ENCODE measurements around the gene HRAS.

Gene HRAS

DNA sequence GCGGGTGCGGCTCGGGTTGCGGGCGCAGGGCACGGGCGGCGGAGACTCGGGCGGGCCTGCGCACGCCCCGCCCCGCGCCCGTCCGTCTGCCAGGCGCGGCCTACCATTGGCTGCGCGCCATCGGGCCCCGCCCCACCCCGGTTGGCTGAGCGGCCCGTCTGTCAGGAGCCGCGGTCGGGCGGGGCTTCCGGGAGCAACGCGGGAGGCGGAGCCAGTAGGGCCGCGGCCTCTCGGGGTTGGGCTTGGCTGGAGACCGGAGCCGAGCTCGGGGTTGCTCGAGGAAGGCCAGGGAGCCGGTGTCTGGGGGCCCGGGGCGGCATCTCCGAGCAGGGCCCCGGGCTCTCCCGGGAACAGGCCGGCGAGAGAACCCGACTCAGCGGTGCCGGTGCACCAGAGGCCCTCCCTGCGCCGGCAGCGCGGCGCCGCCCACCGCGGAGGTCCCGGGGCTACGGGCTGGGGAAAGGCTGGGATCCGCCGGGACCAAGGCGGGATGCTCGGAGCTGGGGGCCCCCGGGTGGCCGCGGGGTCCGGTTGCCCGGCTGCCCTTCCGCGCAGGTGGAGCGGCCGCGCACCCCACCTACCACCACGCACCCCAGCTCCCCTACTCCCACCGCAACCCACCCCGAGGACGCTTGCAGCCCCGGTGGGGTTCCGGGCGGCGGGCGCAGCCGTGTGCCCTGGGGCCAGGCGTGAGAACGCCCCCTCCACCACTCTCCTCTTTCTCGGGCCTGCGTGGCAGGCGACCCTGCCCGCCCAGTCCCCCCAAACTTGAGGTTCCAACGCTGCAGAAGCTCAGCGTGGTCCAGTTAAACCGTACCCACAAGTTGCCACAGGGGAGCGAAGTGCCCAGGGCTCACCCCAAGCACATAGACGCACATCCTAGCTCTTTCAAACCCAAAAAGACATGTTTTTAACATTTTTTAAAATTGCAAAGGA, at the start of gene HRAS:
Gene HRAS, minus strand, starts transcription at position 58 of the 936 bp plus-strand sequence.
- FAIRE-seq = no peak

DNA sequence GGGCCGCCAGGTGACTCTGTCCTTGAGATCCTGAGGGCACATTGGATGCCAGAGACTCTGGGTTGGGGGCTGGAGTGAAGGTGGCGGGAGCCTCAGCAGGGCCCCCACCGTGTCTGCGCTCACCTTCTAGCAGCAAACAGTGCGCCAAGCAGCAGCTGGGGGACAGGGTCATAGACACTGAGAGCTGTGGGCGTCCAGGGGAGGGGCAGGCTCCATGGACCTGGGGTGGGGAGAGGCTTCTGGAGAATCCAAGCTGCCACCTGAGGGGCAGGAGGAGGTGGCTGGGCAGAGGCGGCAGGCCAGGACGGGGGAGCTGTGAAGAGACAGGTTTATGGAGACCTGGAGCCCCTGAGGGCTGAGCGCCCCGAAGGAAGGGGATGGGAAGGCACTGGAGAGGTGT, 48.9 kb upstream of the HRAS start:
- no peak for FAIRE-seq

DNA sequence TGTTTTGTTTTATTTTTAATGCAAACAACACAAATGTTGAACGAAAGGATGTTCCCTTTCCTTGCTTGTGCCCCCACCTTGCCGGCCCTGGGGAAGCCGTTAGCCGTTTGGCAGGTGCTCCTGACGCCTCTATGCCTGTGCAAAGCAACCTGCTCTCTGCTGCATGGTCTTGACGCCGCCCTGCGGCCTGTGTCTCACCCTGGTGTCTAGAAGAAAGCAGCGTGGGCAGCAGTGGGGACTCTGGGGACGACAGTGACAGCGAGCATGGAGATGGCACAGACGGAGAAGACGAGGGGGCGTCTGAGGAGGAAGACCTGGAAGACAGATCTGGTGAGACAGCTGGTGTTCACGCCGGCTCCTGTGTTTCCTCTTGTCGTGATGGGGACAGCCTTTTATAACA, 46.4 kb upstream of the HRAS start:
- FAIRE-seq = no peak

DNA sequence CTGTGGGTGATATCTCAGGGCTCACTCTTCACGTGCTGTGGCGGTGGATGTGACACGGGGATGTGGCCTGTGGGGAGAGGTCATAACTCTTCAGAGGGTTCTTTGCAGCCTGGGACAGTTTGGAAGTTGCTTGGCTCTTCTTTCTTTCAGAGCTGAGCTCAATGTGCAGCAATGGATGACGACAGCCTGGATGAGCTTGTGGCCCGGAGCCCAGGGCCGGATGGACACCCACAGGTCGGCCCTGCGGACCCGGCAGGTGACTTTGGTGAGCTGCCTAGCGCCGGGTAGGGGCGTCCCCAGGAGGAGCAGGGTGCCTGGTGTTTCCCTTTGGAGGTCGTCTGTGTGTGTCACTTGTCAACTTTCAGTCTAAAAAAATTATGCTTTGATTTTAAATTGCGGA, 46.0 kb upstream of the HRAS start:
- FAIRE-seq = no peak

DNA sequence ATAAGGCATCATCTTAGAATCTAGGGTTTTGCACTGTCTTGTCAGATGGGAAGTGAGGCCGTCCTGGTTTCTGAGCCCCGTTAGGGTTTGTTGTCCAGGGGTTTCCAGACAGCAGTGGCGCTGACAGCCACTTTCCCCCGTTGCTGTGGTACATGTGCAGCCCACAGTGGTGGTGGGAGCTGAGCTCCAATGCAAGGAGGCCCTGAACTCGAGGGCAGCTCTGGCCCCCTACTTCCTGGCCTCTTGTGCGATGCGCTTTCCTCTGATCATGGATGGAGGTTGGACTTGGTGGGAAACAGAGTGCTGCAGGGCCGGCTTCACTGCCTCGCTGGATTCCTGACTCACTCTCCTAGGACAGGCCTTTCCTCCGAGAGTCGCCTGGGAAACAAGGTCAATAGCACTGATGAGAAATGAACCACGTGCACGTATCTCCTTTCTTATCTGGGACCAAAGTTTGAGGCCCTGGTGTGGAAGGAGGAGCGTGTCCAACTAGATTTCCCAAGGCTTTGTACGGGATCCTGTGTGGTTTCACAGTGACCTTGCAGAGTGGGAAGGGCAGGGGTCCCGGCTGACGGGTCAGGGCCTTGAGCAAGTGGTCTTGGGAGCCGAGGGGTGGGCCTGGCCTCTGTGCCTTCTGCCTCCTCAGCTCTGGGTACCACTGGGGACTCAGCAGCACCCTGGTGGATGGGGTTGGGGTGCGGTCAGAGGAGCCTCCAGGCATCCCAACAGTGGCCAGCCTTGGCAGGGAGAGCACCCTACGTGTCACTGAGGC, 44.6 kb upstream of the HRAS start:
- no peak for FAIRE-seq

DNA sequence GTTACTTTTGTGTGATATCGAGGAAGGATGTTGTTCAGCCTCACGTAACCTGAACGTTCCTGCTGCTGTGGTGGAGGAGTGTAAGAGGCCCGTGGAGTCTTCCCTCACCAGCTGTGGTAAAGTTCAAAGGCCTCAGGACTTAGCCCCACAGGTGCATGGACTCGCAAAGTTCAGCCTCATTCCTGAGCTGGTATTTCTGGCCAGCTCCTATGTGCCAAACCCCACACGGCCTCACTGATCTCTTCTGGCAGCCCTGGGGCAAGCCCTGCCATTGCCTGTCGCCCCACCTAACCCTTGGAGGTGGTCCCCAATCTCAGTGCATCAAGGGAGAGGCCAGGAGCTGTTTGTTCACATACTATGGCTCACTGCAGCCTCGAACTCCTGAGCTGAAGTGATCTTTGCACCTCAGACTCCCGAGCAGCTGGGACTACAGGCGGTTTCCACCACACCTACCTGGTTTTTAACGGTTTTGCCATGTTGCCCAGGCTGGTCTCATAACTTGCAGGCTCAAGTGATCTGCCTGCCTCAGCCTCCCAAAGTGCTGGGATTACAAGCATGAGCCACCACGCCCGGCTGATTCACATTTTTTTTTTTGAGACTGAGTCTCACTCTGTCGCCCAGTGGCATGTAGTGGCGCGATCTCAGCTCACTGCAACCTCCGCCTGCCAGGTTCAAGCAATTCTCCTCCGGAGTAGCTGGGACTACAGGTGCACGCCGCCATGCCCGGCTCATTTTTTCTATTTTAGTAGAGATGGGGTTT, 43.1 kb upstream of the HRAS start:
- FAIRE-seq = no peak

DNA sequence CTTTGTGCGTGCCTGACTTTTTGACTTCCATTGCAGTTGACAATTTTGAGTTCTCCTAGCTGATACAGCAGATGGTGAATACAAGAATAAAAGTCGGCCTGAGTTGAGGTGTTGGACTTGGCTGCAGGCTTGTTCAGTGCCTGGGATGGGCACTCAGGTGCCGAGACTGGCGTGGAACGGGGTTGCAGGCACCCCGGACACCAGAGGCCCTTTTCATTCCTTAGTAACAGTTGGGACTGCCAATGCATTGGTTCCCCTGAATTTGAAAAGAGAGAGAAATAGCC, 42.2 kb upstream of the HRAS start:
- no peak for FAIRE-seq

DNA sequence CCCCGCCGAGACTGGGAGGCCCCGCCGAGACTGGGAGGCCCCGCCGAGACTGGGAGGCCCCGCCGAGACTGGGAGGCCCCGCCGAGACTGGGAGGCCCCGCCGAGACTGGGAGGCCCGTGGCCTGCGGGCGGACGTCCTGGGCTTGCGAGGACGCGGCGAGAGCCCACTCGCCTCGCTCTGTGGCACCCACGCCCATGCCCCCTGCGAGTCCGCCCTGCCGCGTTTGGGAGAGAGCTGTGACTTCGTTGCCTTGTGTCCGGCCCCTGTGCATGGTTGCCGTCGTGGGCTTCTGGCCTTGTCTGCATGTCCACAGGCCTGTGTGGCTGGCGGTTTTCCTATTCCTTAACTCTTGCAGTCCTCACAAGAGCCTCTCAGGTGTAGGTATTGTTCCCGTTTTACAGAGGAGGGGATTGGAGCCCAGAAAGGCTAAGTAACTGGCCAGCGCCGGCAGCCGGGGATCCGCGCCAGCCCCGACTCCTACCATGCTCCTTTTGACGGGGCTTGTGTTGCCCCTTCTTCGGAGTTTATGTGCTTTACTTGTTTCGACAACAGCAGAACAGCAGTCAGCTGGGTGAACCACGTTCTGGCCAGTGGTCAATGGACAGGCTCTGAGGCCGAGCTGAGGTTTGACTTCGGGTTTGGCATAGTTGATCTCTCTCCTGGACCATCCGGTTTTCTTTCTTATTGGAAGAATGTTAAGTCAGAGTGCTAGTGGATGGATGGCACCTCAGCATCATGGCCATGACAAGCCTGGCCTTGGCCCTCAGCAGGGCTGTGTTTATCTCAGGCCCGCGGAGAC, 41.6 kb upstream of the HRAS start:
- no peak for FAIRE-seq

DNA sequence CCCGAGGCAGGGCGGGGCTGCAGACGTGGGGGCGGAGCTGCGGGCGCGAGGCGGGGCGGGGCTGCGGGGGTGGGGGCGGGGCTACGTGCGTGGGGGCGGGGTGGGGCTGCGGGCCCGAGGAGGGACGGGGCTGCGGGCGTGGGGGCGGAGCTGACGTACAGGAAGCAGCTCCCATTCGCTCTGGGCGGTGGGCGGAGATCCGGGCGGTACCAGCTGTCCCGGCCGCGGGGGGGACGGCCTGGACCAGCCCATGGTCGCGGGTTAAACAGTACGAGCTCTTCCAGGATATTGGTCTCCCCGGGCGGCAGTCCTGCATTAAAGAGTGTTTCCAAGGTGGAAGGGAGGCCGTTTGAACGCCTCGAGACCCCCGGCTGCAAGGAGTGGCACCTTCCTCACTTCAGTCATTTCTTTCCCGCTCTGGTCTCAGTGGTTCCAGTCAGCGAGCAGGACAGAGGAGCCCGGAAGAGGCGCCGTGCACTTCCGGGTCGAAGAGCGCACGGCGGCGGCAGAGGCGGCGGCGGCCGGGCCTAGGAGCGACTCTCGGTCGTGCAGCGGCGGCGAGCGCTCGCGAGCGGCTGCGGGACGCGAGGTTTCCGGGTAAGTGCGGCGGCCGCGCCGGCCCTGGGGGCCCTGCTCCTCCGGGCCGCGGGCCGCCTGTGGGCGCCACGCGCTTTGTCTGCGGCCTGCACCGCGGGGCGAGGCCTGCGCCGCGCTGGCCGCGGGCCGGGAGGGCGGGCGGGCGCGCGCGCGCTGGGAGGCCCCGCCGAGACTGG, 40.8 kb upstream of the HRAS start, which contains the start of gene PHRF1:
Gene PHRF1, plus strand, starts transcription at position 475 of the 773 bp plus-strand sequence. CDS start 5,043 bp downstream, outside the sequence.
- FAIRE-seq = no peak

DNA sequence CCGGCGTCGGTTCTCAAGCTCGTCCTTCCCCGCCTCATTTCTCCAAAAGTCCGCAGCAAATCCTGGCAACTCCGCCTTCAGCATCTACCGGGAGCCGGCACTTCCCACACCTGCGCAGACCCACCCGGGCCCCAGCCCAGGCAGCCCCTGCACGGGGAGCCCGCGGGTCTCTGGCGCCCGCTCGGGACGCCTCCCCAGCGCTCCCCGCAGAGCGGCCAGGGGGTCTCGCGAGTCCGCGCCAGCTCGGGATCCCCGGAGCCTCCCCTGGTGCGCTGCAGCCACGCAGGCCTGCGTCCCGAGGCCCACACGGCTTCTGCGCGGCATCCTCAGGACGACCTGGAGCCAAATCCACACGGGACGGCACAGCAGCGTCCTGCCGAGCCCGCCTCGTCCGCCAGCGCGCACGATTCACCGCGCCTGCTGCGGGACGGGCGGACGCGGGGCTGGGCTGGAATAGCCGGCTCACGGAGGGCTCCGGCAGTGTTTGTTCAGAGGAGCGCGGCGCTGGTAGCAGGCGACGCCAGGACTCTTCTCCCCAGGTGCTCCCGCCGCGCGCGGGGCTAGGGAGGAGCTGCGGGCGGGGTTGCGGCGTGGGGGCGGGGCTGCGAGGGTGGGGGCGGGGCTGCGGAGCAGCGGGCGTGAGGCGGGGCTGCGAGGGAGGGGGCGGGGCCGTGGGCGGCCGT, 40.1 kb upstream of the HRAS start:
- FAIRE-seq = no peak

DNA sequence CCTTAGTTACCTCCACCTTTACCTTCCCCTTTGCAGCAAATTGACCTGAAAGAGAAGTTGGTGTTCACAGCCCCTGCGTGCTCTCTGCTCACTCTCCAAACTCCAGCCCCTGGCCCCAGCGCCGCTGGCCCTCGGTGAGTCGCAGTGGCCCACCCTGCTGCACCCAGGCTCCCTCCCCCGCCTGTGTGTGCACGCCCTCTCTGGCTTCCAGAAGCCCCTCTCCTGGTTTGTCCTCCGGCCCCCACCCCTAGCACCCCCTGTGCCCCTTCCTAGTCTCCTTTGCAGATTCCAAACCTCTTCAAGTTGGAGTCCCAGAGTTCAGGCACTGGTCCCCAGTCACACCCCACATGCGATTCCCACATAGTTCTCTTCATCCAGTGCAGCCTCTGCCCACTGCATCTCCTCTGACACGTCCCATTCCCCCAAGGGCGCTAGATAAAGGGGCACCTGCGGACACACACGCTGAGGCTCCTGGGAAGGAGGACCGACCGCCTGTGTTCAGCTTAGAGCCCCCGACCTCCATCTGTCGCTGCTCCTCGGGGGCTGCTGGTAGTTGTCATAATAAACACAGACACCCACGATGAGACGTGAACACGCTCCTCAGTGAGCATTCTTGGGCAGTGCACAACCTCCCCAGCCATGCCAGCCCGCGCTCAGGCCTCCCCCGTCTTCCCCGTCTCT, 39.4 kb upstream of the HRAS start:
- no peak for FAIRE-seq

DNA sequence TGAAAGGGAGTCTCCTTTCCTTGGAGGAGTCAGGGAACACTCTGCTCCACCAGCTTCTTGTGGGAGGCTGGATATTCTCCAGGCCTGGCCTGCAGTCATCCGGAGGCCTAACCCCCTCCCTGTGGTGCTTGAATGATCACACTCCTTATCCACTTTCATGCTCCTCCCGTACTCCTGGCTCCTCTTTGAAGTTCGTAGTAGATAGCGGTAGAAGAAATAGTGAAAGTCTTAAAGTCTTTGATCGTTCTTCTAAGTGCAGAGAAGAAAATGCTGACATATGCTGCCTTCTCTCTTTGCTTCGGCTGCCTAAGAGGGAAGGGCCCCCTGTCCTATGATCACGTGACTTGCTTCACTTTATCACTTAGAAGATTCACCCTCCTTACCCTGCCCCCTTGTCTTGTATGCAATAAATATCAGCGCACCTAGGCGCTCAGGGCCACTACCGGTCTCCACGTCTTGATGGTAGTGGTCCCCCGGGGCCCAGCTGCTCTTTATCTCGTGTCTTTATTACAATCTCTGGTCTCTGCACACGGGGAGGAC, 38.7 kb upstream of the HRAS start:
- FAIRE-seq = peak; percentile 91

DNA sequence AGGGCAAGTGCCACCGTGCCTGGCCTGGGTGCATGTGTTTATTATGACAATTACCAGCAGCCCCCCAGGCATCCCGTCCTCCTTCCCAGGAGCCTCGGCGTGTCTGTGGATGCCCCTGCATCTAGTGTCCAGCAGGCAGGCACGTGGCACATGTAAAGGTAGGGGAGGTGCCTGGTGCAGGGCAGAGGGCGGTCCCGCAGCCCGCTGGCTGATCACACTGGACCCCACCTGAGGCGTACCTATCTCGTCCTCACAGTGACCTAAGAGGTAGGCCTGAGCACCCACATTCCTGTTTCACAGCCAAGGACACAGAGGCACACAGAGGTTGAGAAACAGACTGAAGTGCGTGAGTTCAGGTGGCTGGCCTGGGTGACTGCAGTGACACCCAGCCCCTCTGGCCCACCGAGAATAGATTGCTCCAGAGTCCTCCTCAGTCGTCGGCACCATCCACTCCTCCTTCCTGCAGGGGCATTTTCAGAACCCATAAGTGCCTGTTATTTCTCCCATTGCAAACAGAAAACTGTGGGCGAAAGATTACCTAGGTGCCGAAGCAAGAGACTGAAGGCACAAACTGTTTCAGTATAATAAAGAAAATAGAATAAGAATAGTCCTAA, 37.9 kb upstream of the HRAS start:
- no peak for FAIRE-seq

DNA sequence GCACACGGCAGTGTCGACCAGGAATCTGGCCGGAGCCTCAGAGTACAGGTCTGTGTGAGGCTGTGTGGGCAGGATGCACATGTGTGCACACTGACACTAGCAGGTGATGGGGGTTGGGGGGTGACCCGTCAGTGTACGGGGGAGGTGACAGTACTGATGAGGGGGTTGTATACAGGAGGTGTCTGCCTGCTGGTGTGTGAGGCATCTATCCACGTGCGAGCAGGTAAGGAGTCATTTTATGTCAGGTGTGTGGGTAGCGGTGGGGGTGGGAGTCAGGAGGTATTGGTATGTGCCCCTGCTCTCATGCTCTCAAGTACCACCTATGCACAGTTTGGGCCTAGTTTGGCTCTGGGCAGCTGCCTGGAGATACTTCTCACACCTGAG, 36.4 kb upstream of the HRAS start:
- no peak for FAIRE-seq

DNA sequence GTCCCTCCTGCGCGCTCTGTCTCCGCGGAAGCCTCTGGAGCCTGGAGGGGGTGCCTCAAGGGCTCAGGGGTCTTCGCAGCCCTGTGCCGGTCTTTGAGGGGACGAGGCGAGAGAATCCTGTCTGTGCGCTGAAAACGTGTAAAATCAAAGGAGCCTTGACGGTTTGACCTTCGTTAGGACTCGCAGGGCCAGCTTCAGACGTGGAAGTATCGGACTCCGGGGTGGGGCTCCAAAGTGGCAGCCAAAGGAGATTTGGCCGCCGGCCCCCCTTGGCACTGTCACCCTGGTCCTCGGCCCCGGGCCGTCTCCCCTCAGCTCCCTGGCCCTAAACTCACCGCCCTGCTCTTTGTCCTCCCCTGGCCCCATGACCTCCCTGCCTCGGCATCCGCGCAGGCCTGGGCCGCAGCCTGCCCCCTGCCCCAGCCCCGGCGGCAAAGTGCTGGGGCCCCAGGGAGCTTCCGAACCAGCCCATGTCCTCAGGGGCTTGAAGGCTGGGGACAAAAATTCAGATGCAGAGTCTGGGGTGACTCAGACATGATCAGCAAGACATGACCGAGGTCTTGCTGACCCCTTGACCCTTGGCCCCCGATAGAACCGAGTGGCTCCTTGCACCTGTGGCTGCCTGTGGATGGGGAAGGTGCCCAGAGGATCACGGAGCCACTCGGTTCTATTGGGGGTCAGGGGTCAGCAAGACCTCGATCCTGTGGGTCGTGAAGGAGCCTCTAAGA, 33.9 kb upstream of the HRAS start:
- FAIRE-seq = no peak

DNA sequence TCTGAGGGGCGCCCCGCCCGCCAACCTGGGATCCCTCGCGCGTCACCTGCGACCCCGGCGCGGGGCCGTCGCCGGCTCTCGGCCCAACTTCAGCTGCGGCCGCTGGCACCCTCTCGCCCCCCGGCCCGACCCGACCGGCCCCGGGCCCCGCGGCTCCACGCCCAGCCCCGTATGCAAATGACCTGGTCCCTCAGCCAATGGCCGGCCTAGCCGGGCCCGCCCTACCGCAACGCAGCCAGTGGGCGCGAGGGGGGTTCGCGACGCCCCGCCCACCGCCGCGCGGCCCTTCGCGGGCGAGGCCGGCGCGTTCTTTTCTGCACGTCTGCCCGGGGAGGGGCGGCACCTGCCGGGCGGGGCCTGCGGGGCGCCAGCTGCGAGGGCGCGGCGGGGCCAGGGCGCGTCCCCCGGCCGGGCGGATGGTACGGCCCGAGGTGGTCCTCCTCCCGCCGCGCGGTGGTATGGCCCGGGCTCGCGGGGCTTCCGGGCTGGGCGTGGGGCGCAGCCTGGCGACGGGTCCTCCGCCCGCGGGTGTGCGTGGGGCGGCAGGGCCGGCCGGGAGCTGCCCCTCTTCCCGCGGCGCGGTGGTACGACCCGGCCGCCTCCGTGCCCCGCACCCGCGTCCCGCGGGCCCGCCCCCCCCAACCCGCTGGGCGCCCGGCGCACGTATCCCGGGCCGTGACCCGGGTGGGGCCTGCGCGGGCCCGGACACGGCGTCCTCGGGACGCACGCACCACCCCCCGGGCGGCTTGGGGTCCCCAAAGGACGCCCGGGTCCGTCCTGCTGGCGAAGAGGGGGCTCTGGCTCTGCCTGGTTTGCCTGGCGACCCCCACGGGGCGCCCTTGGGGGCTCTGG, 33.2 kb upstream of the HRAS start:
- no peak for FAIRE-seq

DNA sequence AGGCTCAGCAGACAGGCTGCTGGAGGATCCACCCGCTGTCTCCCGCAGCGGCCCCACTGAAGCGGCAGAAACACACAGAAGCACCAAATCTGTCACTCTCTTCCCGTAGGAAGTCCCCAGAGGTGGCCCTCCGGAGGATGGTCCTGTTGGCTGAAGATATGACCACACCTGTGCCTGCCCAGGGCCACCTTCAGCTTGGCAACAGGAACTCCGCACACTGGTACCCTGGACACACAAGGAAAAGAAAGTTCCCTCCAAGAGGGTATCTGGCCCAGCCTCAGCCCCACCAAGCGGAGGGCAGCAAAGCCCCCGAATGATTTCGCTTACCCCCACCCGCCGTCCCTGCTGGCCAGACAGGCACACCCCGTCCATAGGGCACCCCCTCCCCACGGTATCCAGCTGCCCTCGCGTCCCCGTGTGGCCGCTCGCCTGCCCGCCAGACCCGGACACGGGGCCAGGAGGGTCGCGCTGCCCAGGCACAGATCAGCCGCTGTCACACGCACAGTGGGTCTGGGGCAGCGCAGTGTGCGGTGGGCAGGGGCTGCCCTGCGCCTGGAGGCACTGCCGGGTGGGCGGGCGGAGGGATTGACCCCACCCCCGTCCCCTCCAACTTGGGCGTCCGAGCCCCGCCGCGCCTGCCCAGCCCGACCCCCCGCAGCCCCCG, 32.4 kb upstream of the HRAS start:
- no peak for FAIRE-seq

Measured in endometrium (tissue), 2 donors.